T-helper 1 cell treated with Interleukin-12 subunit alpha and Interleukin-12 subunit beta and Interleukin-4 antibody, amounts not matched to agents 30 μg/mL and 1 μg/mL, for 36 hours (primary cell): ENCODE measurements around the gene ENPP1.
A peak's percentile ranks its signal among the peaks of the same experiment; 100 is the strongest.

Experiments
- H3K27ac Mint-ChIP-seq: one replicate; pipeline ENCODE4 v1.8.0; 2021; ENCODE audit warnings: mild to moderate bottlenecking, mixed read lengths
- H3K27me3 Mint-ChIP-seq: one replicate; pipeline ENCODE4 v1.8.0; 2021; ENCODE audit warnings: low read depth, mixed read lengths
- H3K36me3 Mint-ChIP-seq: one replicate; pipeline ENCODE4 v1.8.0; 2021; ENCODE audit warnings: low read depth, mixed read lengths
- H3K4me1 Mint-ChIP-seq: one replicate; pipeline ENCODE4 v1.8.0; 2021; ENCODE audit warnings: low read depth, mixed read lengths
- H3K4me3 Mint-ChIP-seq: one replicate; pipeline ENCODE4 v1.8.0; 2021; ENCODE audit warnings: mild to moderate bottlenecking, moderate library complexity, mixed read lengths
- H3K9me3 Mint-ChIP-seq: one replicate; pipeline ENCODE4 v1.8.0; 2021; ENCODE audit warnings: mixed read lengths

The ENPP1 gene

DNA sequence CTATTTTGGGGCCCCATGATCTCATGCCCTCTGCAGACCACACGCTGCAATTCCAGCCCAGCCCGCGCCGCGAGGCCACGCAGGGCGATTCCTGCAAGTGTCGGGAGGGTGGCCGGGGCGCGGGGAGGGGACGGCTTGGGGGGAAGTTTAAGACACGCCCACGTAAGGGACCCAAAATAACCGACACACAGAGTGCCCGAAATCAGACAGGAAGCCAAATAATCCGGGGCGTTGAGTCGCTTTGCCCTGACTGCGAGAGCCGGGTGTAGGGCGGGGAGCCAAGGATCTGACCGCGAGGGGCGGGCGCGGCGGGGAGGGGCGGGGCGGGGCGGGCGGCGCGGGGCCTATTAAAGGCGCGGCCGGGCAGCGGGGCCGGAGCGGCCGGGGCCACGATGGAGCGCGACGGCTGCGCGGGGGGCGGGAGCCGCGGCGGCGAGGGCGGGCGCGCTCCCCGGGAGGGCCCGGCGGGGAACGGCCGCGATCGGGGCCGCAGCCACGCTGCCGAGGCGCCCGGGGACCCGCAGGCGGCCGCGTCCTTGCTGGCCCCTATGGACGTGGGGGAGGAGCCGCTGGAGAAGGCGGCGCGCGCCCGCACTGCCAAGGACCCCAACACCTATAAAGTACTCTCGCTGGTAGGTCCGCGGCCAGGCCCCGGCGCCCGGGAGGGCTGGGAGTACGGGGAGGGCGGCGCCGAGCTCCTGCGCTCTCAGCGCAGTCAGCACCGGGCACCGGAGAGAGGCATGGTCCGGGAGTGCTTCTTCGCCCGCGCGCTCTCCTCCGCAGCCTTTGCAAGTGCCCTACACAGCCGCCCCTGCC, at the start of gene ENPP1:
Gene ENPP1, plus strand, starts transcription at position 377 of the 816 bp plus-strand sequence. Its CDS starts 16 bp downstream, at position 393.
- H3K4me3 Mint-ChIP-seq = peak within 1 kb of the TSS; percentile 78
- H3K36me3 Mint-ChIP-seq = no peaks in the 10 kb centered on the region
- no peak within 1 kb of the TSS for H3K27ac Mint-ChIP-seq
- peaks cover 14% of the 10 kb centered on the region for H3K4me1 Mint-ChIP-seq
- H3K27me3 Mint-ChIP-seq = peaks cover 71% of the 10 kb centered on the region
- H3K9me3 Mint-ChIP-seq = no peaks in the 10 kb centered on the region

- Mint-ChIP-seq H3K27me3 (peaks cover 21% of the 10 kb centered on the region), H3K9me3 (no peaks in the 10 kb centered on the region), H3K36me3 (no peaks in the 10 kb centered on the region), H3K27ac (no peak overlapping the region), H3K4me3 (no peak overlapping the region), H3K4me1 (no peaks in the 10 kb centered on the region)
Measured at GRCh38 chr6:131758920-131759319, 48.9 kb upstream of the ENPP1 start.

GRCh38 chr6:131761060-131761761, 46.6 kb upstream of the ENPP1 start:
- H3K9me3 Mint-ChIP-seq = no peaks in the 10 kb centered on the region
- no peak overlapping the region for H3K27ac Mint-ChIP-seq
- H3K4me1 Mint-ChIP-seq = no peaks in the 10 kb centered on the region
- H3K27me3 Mint-ChIP-seq = peaks cover 7% of the 10 kb centered on the region
- no peak overlapping the region for H3K4me3 Mint-ChIP-seq
- no peaks in the 10 kb centered on the region for H3K36me3 Mint-ChIP-seq

- no peaks in the 10 kb centered on the region for H3K4me1 Mint-ChIP-seq
- peaks cover 7% of the 10 kb centered on the region for H3K27me3 Mint-ChIP-seq
- no peak overlapping the region for H3K4me3 Mint-ChIP-seq
- no peaks in the 10 kb centered on the region for H3K36me3 Mint-ChIP-seq
- H3K9me3 Mint-ChIP-seq = no peaks in the 10 kb centered on the region
- H3K27ac Mint-ChIP-seq = no peak overlapping the region
Measured at GRCh38 chr6:131761762-131762067, 46.1 kb upstream of the ENPP1 start.

DNA sequence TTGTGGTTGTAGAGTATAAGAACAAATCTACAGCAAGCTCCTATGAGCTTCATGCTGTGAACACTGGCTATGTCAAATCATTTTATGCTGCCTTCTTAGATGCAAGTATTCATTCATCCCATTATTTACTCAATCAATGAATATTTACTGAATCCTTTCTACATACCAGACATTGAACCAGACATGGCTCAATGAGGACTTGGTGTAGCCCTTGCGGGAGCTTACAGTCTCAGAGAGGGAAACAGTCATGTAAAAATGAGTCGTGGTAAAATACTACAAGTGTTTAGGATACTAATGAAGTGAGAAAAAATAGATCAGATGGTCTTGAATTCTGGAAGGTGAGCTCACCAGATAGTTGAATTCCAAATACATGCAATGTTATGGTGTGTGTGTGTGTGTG, 44.8 kb upstream of the ENPP1 start:
- H3K27me3 Mint-ChIP-seq = peaks cover 7% of the 10 kb centered on the region
- H3K27ac Mint-ChIP-seq = no peak overlapping the region
- H3K4me3 Mint-ChIP-seq = no peak overlapping the region
- H3K4me1 Mint-ChIP-seq = no peaks in the 10 kb centered on the region
- no peaks in the 10 kb centered on the region for H3K36me3 Mint-ChIP-seq
- no peaks in the 10 kb centered on the region for H3K9me3 Mint-ChIP-seq

DNA sequence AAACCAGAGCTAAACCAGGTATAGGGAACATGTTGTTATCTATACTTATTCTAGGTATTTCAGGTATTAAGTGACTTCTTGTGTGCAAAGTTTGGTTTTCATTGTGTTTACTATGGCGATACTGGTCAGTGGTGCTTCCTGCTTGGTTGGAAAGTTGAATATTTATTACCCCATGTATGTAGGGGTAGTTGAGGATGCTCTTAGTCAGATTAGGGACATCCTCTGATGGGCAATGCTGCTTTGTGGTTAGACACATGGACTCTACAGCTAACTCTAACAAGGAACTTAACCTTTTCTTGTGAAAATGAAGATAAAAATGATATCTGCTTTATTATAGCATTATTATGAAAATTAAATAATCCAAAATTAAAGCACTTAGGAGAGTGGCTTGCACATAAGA, 44.1 kb upstream of the ENPP1 start:
- H3K27me3 Mint-ChIP-seq = peaks cover 3% of the 10 kb centered on the region
- H3K9me3 Mint-ChIP-seq = no peaks in the 10 kb centered on the region

GRCh38 chr6:131764350-131764749, 43.5 kb upstream of the ENPP1 start:
- H3K36me3 Mint-ChIP-seq = no peaks in the 10 kb centered on the region
- H3K4me1 Mint-ChIP-seq = no peaks in the 10 kb centered on the region
- no peak overlapping the region for H3K4me3 Mint-ChIP-seq
- H3K9me3 Mint-ChIP-seq = no peaks in the 10 kb centered on the region
- H3K27ac Mint-ChIP-seq = no peak overlapping the region
- H3K27me3 Mint-ChIP-seq = peaks cover 3% of the 10 kb centered on the region

More for the DNA sequence above, 44.1 kb upstream of the ENPP1 start:
- Mint-ChIP-seq H3K27ac (no peak overlapping the region), H3K4me1 (no peaks in the 10 kb centered on the region), H3K36me3 (no peaks in the 10 kb centered on the region), H3K4me3 (no peak overlapping the region)

DNA sequence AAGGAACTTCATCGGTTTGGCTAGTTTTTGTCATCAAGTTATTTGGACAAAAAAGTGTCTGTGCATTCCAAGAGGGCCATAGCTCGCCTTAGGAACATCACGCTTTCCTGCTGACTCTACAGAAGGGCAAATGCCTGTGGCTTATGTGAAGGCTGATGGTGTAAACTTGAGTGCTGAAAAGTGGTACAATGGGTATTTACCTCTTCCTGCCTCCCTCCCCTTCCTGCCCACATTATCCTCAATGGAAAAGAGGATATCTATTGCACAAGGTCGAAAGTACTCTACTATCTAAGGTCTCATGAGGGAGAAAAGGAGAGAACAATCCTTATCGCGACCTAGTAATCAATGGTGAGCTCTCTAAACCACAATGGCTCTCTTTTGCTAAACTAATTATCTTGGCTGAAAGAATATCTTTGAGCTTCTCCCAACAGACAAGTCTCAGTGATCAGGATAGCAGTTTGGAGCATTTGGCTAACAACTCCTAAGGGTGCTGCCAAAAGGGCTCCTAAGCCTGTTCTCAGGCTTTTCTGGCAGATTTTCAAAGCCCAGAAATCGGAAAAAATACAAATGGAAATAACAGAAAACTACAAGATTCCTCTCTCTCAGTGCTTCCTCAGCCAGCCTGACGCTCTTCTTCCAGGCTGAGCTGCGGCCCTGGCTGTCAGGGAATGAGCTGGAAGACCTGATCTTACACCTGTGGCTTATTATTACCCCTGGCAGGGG, 42.6 kb upstream of the ENPP1 start:
- Mint-ChIP-seq H3K4me3 (no peak overlapping the region), H3K4me1 (no peaks in the 10 kb centered on the region), H3K27ac (no peak overlapping the region), H3K27me3 (peaks cover 3% of the 10 kb centered on the region), H3K36me3 (no peaks in the 10 kb centered on the region), H3K9me3 (no peaks in the 10 kb centered on the region)

GRCh38 chr6:131765804-131766135, 42.0 kb upstream of the ENPP1 start:
- Mint-ChIP-seq H3K4me1 (no peaks in the 10 kb centered on the region), H3K4me3 (no peak overlapping the region), H3K27me3 (peaks cover 3% of the 10 kb centered on the region), H3K36me3 (no peaks in the 10 kb centered on the region), H3K27ac (no peak overlapping the region), H3K9me3 (no peaks in the 10 kb centered on the region)

DNA sequence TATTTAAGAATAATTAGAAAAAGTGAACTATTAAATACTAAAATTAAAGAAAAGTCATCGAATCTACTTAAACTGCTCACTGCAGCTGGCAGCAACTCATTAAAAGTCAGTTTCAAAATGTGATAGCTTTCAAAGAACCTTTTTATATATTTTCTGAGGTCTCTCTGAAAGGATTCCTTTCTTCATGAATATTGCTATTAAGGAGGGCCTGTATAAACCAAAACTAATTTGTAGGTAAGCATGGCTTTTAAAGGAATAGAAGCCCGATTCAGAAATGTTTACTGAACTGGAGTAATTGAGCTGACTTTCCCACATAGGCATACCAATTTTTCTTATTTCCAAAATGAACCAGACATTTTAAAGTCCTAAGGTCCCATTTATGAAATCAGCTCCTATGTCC, 41.2 kb upstream of the ENPP1 start:
- Mint-ChIP-seq H3K27me3 (peaks cover 7% of the 10 kb centered on the region), H3K27ac (no peak overlapping the region), H3K4me3 (no peak overlapping the region), H3K4me1 (no peaks in the 10 kb centered on the region), H3K9me3 (no peaks in the 10 kb centered on the region), H3K36me3 (no peaks in the 10 kb centered on the region)

DNA sequence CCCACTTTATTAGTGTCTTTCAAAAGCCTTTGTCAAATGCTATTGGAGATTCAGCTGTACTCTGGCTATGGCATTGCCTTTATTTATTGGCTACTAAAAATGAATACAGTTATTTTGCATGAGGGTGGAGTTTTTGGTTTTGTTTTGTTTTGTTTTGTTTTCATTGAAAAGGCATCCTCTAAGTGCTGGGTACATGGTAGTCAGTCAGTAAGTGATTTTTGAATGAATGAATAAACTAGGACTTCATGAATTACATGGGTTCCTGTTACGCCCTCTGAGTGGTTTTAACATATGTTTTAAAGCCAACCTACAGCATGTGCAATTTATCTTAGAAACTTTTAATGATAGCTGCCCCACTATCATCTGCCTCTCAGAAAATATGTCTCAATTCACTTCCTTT, 38.9 kb upstream of the ENPP1 start:
- H3K27me3 Mint-ChIP-seq = peaks cover 17% of the 10 kb centered on the region
- no peak overlapping the region for H3K27ac Mint-ChIP-seq
- H3K9me3 Mint-ChIP-seq = no peaks in the 10 kb centered on the region
- H3K4me3 Mint-ChIP-seq = no peak overlapping the region
- H3K36me3 Mint-ChIP-seq = no peaks in the 10 kb centered on the region
- no peaks in the 10 kb centered on the region for H3K4me1 Mint-ChIP-seq

- Mint-ChIP-seq H3K4me3 (no peak overlapping the region), H3K9me3 (no peaks in the 10 kb centered on the region), H3K4me1 (no peaks in the 10 kb centered on the region), H3K36me3 (no peaks in the 10 kb centered on the region), H3K27me3 (peaks cover 17% of the 10 kb centered on the region), H3K27ac (no peak overlapping the region)
Measured at GRCh38 chr6:131769385-131770141, 38.3 kb upstream of the ENPP1 start.

DNA sequence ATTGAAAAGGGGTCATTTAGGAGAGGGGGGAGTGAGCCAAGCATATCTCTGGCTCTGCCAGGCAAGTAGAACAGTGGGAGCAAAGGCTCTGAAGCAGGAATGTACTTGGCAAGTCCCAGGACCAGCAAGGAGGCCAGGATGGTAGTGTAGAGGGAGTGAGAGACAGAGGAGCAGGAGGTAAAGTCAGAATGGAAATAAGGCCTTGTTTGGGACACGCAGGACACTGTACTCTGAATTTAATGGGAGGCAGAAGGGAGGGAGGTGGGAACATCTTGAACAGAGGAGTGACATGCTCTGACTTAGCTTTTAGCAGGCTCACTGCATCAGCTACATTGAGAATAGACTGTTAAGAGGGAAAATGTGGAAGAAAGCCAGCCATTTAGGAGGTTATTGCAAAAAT, 37.0 kb upstream of the ENPP1 start:
- Mint-ChIP-seq H3K36me3 (no peaks in the 10 kb centered on the region), H3K27ac (no peak overlapping the region), H3K9me3 (no peaks in the 10 kb centered on the region), H3K27me3 (peaks cover 22% of the 10 kb centered on the region), H3K4me3 (no peak overlapping the region), H3K4me1 (no peaks in the 10 kb centered on the region)

DNA sequence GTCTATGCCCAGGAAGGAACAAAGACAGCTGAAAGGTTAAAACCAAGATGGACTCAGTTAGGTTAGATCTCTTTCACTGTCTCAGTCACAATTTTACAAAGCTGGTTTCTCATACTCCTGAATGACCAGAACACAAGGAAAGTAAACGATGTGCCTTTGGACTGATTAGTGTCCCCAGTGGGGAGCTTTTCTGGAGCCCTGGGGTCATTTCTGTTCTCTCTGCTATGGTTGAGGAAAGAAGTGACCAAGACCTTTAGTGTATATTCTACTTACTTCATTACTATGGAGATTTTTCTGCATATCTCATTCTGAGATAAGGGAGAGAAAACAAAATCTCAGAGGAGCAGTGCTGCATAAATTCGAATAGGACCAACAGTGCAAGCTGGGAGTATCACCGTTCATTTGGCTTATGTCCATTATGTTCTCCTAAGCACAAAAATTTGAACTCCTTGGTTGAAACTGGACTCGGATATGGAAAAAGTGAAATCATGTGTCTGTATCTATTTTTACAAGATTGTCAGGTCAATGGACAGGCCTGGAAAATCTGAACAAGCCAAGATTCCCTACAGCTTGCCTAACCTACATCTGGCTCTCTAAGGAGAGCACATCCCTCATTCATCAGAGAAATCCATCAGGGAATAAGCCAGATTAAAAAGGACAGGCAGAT, 34.4 kb upstream of the ENPP1 start:
- Mint-ChIP-seq H3K27me3 (peaks cover 22% of the 10 kb centered on the region), H3K4me3 (no peak overlapping the region), H3K9me3 (no peaks in the 10 kb centered on the region), H3K36me3 (no peaks in the 10 kb centered on the region), H3K4me1 (no peaks in the 10 kb centered on the region), H3K27ac (no peak overlapping the region)
